HEK293T (cell line): ENCODE results near the gene ARL15.
A peak's percentile ranks its signal among the peaks of the same experiment; 100 is the strongest.

Experiments
- CTCF ChIA-PET: fragments of 350-600 bp; formaldehyde crosslinking; extraction: SDS; loops from one replicate; lab custom pipeline; 2021; ENCODE audit warnings: antibody characterized with exemption, inconsistent platforms; lab: Yijun Ruan, JAX
- POLR2A ChIA-PET: fragments of 350-600 bp; formaldehyde crosslinking; extraction: SDS; loops from one replicate; lab custom pipeline; 2020; ENCODE audit warnings: antibody characterized with exemption, inconsistent platforms; lab: Yijun Ruan, JAX
- DNase-seq: peaks from one replicate; pipeline ENCODE4 v3.0.0; 2012; ENCODE audit warnings: mixed read lengths; ENCODE audit errors: extremely low spot score
- ARNT ChIP-seq: fragments of 450-650 bp; IDR thresholded peaks from 2 replicates; pipeline ENCODE4 v1.6.1; 2017; ENCODE audit warnings: mild to moderate bottlenecking
- BHLHE40 ChIP-seq: fragments of 450-650 bp; IDR thresholded peaks from 2 replicates; pipeline ENCODE4 v1.6.1; 2016; ENCODE audit warnings: mild to moderate bottlenecking, moderate library complexity, borderline replicate concordance
- CTBP1 ChIP-seq: fragments of 450-650 bp; IDR thresholded peaks from 2 replicates; pipeline ENCODE4 v1.6.1; 2016; ENCODE audit warnings: borderline replicate concordance
- ELF4 ChIP-seq: fragments of 450-650 bp; IDR thresholded peaks from 2 replicates; pipeline ENCODE4 v1.6.1; 2017; ENCODE audit warnings: antibody characterized with exemption
- FOXA1 ChIP-seq: fragments of 450-650 bp; IDR thresholded peaks from 2 replicates; pipeline ENCODE4 v1.6.1; 2016; ENCODE audit warnings: mild to moderate bottlenecking
- FOXK2 ChIP-seq: fragments of 450-650 bp; IDR thresholded peaks from 2 replicates; pipeline ENCODE4 v1.6.1; 2016; ENCODE audit warnings: mild to moderate bottlenecking
- FOXM1 ChIP-seq: fragments of 450-650 bp; IDR thresholded peaks from 2 replicates; pipeline ENCODE4 v1.6.1; 2017; ENCODE audit warnings: mild to moderate bottlenecking, borderline replicate concordance
- HDGF ChIP-seq: fragments of 450-650 bp; IDR thresholded peaks from 2 replicates; pipeline ENCODE4 v1.6.1; 2017; ENCODE audit warnings: antibody characterized with exemption, borderline replicate concordance
- L3MBTL2 ChIP-seq: fragments of 450-650 bp; conservative IDR thresholded peaks from 2 replicates; pipeline ENCODE4 v1.6.1; 2016; ENCODE audit warnings: mild to moderate bottlenecking
- LEF1 ChIP-seq: fragments of 450-650 bp; IDR thresholded peaks from 2 replicates; pipeline ENCODE4 v1.6.1; 2017; ENCODE audit warnings: mild to moderate bottlenecking, borderline replicate concordance
- NFRKB ChIP-seq: fragments of 450-650 bp; IDR thresholded peaks from 2 replicates; pipeline ENCODE4 v1.6.1; 2016; ENCODE audit warnings: mild to moderate bottlenecking, moderate library complexity
- SP1 ChIP-seq: fragments of 450-650 bp; IDR thresholded peaks from 2 replicates; pipeline ENCODE4 v1.6.1; 2017
- SUZ12 ChIP-seq: fragments of 450-650 bp; IDR thresholded peaks from 2 replicates; pipeline ENCODE4 v1.6.1; 2016; ENCODE audit warnings: mild to moderate bottlenecking
- TARDBP ChIP-seq: fragments of 450-650 bp; IDR thresholded peaks from 2 replicates; pipeline ENCODE4 v1.6.1; 2016
- ZNF384 ChIP-seq: fragments of 450-650 bp; IDR thresholded peaks from 2 replicates; pipeline ENCODE4 v1.6.1; 2016
- TF ChIP-seq, protein P1 (sequence below): fragments of 450-650 bp; IDR thresholded peaks from 2 replicates; pipeline ENCODE4 v1.6.1; 2016

ARL15 gene

DNA sequence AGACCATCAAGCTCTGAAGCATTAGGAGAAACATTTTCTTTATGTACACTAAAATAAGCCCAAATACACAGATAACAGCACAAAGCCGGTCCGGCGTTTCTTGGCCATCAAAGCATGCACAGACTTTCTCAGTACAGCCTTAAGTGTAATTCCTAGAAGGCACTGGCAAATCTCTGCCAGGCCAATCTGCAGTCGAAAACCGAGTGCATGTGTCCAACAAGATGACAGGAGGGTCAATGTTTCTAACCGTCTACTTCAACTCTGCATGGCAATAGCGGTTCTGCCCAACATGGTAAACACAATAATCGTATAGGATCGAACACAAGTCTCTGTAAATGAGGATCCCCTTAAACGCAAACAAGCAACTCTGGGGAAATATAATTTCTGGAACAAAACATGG lies 1.1 kb downstream of the ARL15 start:
- ChIA-PET POLR2A (interaction anchor here (1.5 kb wide), 1 partner anchor 18 kb away, joined by 3 read pairs; no protein-coding TSS in a partner anchor), CTCF (no interaction called here)
- TF ChIP-seq ZNF384 (no peak), L3MBTL2 (peak; percentile 50), LEF1 (no peak)
- DNase-seq = no peak

DNA sequence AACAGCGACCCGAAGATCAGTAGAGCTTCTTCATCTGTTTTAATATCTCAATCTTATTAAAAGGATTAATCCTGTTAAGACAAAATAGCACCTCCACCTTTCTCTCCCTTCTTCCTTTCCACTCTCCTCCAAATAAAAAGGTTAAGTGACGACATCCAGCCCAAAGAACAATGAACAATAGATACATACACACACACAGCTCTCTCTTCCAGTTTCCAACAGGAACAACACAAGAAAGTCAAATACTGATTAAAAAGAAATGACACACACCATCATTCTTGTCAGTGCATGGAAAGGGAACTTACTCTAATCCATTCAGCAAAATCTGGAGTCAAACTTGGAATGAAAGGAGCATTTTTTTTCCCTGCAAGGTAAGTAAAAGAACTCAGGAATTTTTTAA lies 2.8 kb downstream of the ARL15 start:
- CTCF ChIA-PET = no interaction called here
- DNase-seq = no peak
- TF ChIP-seq FOXK2 (no peak), FOXA1 (no peak), NFRKB (no peak), LEF1 (no peak), HDGF (no peak), ELF4 (no peak), BHLHE40 (no peak), ZNF384 (no peak)
- POLR2A ChIA-PET = no interaction called here

- ChIA-PET POLR2A (no interaction called here), CTCF (no interaction called here)
- no peak for TF ChIP-seq HDGF
- no peak for TF ChIP-seq SUZ12
- no peak for TF ChIP-seq SP1
- no peak for TF ChIP-seq TARDBP
- TF ChIP-seq, protein P1, sequence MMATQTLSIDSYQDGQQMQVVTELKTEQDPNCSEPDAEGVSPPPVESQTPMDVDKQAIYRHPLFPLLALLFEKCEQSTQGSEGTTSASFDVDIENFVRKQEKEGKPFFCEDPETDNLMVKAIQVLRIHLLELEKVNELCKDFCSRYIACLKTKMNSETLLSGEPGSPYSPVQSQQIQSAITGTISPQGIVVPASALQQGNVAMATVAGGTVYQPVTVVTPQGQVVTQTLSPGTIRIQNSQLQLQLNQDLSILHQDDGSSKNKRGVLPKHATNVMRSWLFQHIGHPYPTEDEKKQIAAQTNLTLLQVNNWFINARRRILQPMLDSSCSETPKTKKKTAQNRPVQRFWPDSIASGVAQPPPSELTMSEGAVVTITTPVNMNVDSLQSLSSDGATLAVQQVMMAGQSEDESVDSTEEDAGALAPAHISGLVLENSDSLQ = no peak
- no peak for DNase-seq
Observed at GRCh38 chr5:54306893-54307292, 3.5 kb downstream of the ARL15 start.

DNA sequence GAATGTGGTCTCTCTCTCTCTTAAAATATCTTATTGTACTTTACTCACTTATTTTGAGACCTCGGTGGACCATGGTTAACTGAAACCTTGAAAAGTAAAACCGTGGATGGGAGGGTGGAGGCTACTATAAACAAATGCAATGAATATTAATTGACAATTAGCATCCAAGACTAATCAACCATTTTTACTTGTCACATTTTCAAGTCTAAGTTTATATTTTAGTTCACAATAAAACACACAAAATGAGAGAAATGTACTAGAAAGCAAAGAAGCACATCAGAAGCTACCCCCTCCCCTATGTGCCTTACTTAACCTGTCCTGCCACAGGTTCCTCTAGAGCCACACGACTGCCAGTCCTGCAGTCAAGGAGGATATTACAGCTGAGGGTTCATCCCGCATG lies 4.6 kb downstream of the ARL15 start:
- POLR2A ChIA-PET = no interaction called here
- TF ChIP-seq FOXA1 = no peak
- TF ChIP-seq FOXM1 = no peak
- TF ChIP-seq LEF1 = no peak
- DNase-seq = no peak
- CTCF ChIA-PET = interaction anchor here (1.0 kb wide), 1 partner anchor 114 kb away, joined by 6 read pairs; no protein-coding TSS in a partner anchor

- POLR2A ChIA-PET = no interaction called here
- CTCF ChIA-PET = interaction anchor here (0.6 kb wide), 1 partner anchor 550 kb away, joined by 3 read pairs; no protein-coding TSS in a partner anchor
Observed at GRCh38 chr5:54304040-54304439, 6.3 kb downstream of the ARL15 start.

GRCh38 chr5:54302267-54302687 lies 8.1 kb downstream of the ARL15 start:
- TF ChIP-seq FOXK2 (no peak), BHLHE40 (no peak), L3MBTL2 (no peak), LEF1 (no peak), ELF4 (no peak), SP1 (no peak), SUZ12 (no peak), NFRKB (no peak), ARNT (no peak), FOXA1 (no peak)
- POLR2A ChIA-PET = interaction anchor here (1.1 to 1.2 kb wide), 2 partner anchors 9 kb away, joined by 3 to 4 read pairs; no protein-coding TSS in a partner anchor
- no peak for DNase-seq
- CTCF ChIA-PET = no interaction called here

More at GRCh38 chr5:54304040-54304439, 6.3 kb downstream of the ARL15 start:
- no peak for DNase-seq
- TF ChIP-seq FOXA1 = no peak
- no peak for TF ChIP-seq BHLHE40
- no peak for TF ChIP-seq ELF4

DNA sequence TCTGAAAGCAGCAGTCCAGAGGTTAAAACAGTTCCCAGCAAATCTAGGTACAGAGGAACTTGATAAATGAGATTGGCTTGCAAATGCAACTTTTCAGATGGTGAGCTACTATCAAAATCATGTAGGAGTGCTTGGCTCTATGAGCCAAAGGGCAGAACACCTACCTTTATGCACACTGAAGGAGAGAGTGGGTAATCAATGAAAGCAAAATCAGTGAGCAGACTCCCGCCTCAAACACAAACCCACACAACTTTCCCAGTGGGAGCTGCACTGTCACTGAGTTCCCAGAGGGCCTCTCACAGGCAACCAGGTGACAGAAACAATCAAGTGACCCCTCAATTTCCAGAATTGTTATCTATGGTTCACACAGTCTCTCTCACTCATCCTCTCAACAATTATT lies 8.5 kb downstream of the ARL15 start:
- no peak for DNase-seq
- no peak for TF ChIP-seq NFRKB
- CTCF ChIA-PET = no interaction called here
- POLR2A ChIA-PET = interaction anchor here (1.2 kb wide), 1 partner anchor 10 kb away, joined by 3 read pairs; no protein-coding TSS in a partner anchor

DNA sequence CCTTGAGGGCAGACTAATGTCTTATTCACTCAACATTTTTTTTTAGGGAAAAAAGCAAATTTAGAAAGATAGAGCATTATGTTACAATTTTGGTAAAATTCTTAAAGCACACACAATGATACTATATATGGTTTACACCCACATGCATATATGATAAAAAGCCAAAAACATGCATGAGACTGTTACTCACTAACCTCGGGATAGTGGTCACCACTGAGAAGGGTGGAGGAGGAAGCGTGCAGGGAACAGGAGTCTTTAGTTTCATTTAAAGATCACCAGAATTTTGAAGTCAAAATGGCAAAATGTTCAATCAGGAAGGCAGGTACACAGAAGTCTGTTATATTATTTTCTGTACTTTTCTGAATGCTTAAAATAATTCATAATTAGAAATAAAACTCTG lies 9.2 kb downstream of the ARL15 start:
- ChIA-PET POLR2A (interaction anchor here (1.2 kb wide), 1 partner anchor 10 kb away, joined by 3 read pairs; no protein-coding TSS in a partner anchor), CTCF (no interaction called here)
- no peak for DNase-seq
- TF ChIP-seq ARNT (no peak), BHLHE40 (no peak), NFRKB (no peak), ELF4 (no peak), CTBP1 (no peak), TARDBP (no peak), FOXA1 (no peak), ZNF384 (no peak), L3MBTL2 (no peak), SUZ12 (no peak), SP1 (no peak), FOXM1 (no peak), HDGF (no peak), LEF1 (no peak), FOXK2 (no peak)
- TF ChIP-seq, protein P1 = no peak
